SK-N-SH treated with all-trans-retinoic acid at 6 μM for 48 hours (cell line): Measurements from ENCODE around the gene AKTIP.

Experiments used
- ATAC-seq: fragments of 200-7000 bp; cut with Tn5 transposase; 3 replicates; pipeline ENCODE4 v1.9.1; 2020; ENCODE audit warnings: mild to moderate bottlenecking, moderate library complexity
- ARNTL ChIP-seq: fragments of 450-650 bp; formaldehyde crosslinking; IDR thresholded peaks from 2 replicates; pipeline ENCODE4 v1.5.0; 2020; ENCODE audit warnings: low read depth, mild to moderate bottlenecking, moderate library complexity, borderline replicate concordance
- BACH2 ChIP-seq: fragments of 250-450 bp; sonication (Bioruptor Pico); IDR thresholded peaks from 2 replicates; pipeline ENCODE4 v1.9.0; 2021; ENCODE audit warnings: mild to moderate bottlenecking, borderline replicate concordance
- ESRRG ChIP-seq: fragments of 250-450 bp; sonication (Bioruptor Pico); IDR thresholded peaks from 2 replicates; pipeline ENCODE4 v1.6.1; 2021; ENCODE audit warnings: mild to moderate bottlenecking
- GLIS3 ChIP-seq: fragments of 250-450 bp; sonication (Bioruptor Pico); IDR thresholded peaks from 2 replicates; pipeline ENCODE4 v1.5.0; 2020; ENCODE audit warnings: mild to moderate bottlenecking, moderate library complexity
- OSR1 ChIP-seq: fragments of 250-450 bp; sonication (Bioruptor Pico); IDR thresholded peaks from 2 replicates; pipeline ENCODE4 v1.8.0; 2022; ENCODE audit warnings: moderate library complexity, mild to moderate bottlenecking, inconsistent platforms
- RARB ChIP-seq: fragments of 250-450 bp; sonication (Bioruptor Pico); IDR thresholded peaks from 2 replicates; pipeline ENCODE4 v1.8.0; 2021; ENCODE audit warnings: mild to moderate bottlenecking, moderate library complexity
- TCF4 ChIP-seq: fragments of 250-450 bp; sonication (Bioruptor Pico); IDR thresholded peaks from 2 replicates; pipeline ENCODE4 v1.8.0; 2021; ENCODE audit warnings: mild to moderate bottlenecking, moderate library complexity, borderline replicate concordance
- TOX ChIP-seq: fragments of 250-450 bp; sonication (Bioruptor Pico); IDR thresholded peaks from 2 replicates; pipeline ENCODE4 v1.8.0; 2021; ENCODE audit warnings: mild to moderate bottlenecking, moderate library complexity, borderline replicate concordance
- ZC3H10 ChIP-seq: fragments of 250-450 bp; sonication (Bioruptor Pico); IDR thresholded peaks from 2 replicates; pipeline ENCODE4 v1.5.1; 2021; ENCODE audit warnings: mild to moderate bottlenecking, moderate library complexity
- ZFP3 ChIP-seq: fragments of 250-450 bp; sonication (Bioruptor Pico); IDR thresholded peaks from 2 replicates; pipeline ENCODE4 v1.5.0; 2020; ENCODE audit warnings: mild to moderate bottlenecking, moderate library complexity
- ZNF70 ChIP-seq: fragments of 450-650 bp; formaldehyde crosslinking; IDR thresholded peaks from 2 replicates; pipeline ENCODE4 v1.5.0; 2020; ENCODE audit warnings: mild to moderate bottlenecking, moderate library complexity
- ZNF8 ChIP-seq: fragments of 450-650 bp; formaldehyde crosslinking; IDR thresholded peaks from 2 replicates; pipeline ENCODE4 v1.5.0; 2020; ENCODE audit warnings: mild to moderate bottlenecking, moderate library complexity
- TF ChIP-seq, protein P1 (sequence below): fragments of 250-450 bp; sonication (Bioruptor Pico); IDR thresholded peaks from 2 replicates; pipeline ENCODE4 v1.5.1; 2021; ENCODE audit warnings: mild to moderate bottlenecking, moderate library complexity
- TF ChIP-seq, protein P2 (sequence below): fragments of 250-450 bp; sonication (Bioruptor Pico); IDR thresholded peaks from 2 replicates; pipeline ENCODE4 v1.8.0; 2020; ENCODE audit warnings: mild to moderate bottlenecking, moderate library complexity, borderline replicate concordance
- TF ChIP-seq, protein P3 (sequence below): fragments of 250-450 bp; sonication (Bioruptor Pico); IDR thresholded peaks from 2 replicates; pipeline ENCODE4 v1.5.1; 2020; ENCODE audit warnings: low read depth, mild to moderate bottlenecking, moderate library complexity
- TF ChIP-seq, protein P4 (sequence below): fragments of 250-450 bp; sonication (Bioruptor Pico); IDR thresholded peaks from 2 replicates; pipeline ENCODE4 v1.8.0; 2021; ENCODE audit warnings: low read depth, mild to moderate bottlenecking, moderate library complexity, borderline replicate concordance

Gene AKTIP

DNA sequence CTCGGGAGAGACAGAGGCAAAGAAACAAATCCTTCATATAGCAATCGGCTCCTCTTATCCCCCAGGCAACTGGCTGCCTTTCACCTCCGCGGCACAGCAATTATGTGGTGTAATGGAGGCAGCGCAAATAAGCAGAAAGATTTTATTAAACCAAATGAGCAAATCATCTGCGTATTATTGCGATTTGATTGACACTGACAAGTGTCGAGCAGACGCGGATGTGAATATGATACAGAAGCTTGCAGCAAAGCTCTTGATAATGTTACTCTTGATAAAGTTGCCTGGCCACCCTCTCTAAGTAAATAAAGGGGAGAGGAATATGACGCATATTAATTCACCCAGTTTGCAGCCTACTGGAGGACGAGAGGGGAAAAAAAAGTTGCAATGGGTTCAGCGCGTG is 26.5 kb upstream of the AKTIP start:
- no peak for ATAC-seq
- TF ChIP-seq, protein P1, sequence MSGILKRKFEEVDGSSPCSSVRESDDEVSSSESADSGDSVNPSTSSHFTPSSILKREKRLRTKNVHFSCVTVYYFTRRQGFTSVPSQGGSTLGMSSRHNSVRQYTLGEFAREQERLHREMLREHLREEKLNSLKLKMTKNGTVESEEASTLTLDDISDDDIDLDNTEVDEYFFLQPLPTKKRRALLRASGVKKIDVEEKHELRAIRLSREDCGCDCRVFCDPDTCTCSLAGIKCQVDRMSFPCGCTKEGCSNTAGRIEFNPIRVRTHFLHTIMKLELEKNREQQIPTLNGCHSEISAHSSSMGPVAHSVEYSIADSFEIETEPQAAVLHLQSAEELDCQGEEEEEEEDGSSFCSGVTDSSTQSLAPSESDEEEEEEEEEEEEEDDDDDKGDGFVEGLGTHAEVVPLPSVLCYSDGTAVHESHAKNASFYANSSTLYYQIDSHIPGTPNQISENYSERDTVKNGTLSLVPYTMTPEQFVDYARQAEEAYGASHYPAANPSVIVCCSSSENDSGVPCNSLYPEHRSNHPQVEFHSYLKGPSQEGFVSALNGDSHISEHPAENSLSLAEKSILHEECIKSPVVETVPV (CRISPR knock-in tag) = no peak
- TF ChIP-seq BACH2 (no peak), ZNF8 (no peak), GLIS3 (CRISPR knock-in tag) (no peak), OSR1 (CRISPR knock-in tag) (no peak), RARB (CRISPR knock-in tag) (no peak)
- TF ChIP-seq, protein P2, sequence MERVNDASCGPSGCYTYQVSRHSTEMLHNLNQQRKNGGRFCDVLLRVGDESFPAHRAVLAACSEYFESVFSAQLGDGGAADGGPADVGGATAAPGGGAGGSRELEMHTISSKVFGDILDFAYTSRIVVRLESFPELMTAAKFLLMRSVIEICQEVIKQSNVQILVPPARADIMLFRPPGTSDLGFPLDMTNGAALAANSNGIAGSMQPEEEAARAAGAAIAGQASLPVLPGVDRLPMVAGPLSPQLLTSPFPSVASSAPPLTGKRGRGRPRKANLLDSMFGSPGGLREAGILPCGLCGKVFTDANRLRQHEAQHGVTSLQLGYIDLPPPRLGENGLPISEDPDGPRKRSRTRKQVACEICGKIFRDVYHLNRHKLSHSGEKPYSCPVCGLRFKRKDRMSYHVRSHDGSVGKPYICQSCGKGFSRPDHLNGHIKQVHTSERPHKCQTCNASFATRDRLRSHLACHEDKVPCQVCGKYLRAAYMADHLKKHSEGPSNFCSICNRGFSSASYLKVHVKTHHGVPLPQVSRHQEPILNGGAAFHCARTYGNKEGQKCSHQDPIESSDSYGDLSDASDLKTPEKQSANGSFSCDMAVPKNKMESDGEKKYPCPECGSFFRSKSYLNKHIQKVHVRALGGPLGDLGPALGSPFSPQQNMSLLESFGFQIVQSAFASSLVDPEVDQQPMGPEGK (CRISPR knock-in tag) = no peak

DNA sequence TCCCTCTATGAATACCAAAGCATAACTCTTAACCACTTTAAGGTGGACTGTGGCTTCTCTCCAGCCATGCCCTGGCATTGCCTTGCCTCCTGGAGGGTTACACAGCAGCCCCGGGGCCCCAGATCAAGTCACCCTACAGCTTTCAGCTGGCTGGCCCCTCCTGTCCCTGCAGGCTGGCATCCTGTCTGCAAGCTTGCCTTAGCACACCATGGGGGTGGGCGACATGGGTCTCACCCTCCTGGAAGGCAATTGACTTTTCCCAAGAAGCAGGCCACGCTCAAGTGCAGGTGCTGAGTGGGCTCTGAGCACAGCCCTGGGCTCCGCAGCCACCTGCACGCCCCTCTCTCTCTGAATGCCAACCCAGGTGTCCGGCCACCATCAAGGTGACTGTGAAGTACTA is 25.8 kb upstream of the AKTIP start:
- ATAC-seq = no peak

DNA sequence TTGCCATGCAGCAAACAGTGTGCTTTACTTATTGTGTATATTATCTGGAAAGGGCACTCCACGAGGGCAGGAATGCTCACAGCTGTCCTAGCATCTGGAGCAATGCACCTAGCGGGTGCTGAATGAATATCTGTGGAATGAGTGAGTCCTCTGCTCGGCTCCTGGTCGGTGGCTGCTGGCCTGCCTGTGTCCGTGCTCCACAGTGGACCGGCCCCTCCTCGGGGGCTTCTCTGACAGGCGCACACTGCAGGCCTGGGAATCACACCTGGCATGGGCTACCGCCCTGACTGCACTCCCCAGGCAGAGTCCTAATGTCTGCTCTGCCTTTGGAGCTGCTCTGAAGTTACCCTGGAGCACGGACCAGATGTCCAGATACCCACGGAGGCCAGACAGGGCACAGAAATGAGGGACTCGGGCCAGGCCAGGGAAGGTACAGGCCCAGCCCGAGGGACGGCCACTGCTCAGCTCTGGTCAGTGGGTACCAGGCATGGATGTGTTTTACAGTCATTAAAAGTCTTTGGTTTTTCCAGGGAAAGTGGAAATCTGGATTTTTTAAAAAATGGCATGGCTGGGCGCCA is 21.1 kb upstream of the AKTIP start:
- TF ChIP-seq ZC3H10 (CRISPR knock-in tag) (no peak), GLIS3 (CRISPR knock-in tag) (no peak)
- TF ChIP-seq, protein P3, sequence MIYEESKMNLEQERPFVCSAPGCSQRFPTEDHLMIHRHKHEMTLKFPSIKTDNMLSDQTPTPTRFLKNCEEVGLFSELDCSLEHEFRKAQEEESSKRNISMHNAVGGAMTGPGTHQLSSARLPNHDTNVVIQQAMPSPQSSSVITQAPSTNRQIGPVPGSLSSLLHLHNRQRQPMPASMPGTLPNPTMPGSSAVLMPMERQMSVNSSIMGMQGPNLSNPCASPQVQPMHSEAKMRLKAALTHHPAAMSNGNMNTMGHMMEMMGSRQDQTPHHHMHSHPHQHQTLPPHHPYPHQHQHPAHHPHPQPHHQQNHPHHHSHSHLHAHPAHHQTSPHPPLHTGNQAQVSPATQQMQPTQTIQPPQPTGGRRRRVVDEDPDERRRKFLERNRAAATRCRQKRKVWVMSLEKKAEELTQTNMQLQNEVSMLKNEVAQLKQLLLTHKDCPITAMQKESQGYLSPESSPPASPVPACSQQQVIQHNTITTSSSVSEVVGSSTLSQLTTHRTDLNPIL (CRISPR knock-in tag) = no peak
- no peak for ATAC-seq

More for the DNA sequence above, 25.8 kb upstream of the AKTIP start:
- no peak for TF ChIP-seq TCF4 (CRISPR knock-in tag)
- TF ChIP-seq, protein P2 (CRISPR knock-in tag) = no peak
- TF ChIP-seq, protein P1 (CRISPR knock-in tag) = no peak
- no peak for TF ChIP-seq RARB (CRISPR knock-in tag)
- TF ChIP-seq, protein P4, sequence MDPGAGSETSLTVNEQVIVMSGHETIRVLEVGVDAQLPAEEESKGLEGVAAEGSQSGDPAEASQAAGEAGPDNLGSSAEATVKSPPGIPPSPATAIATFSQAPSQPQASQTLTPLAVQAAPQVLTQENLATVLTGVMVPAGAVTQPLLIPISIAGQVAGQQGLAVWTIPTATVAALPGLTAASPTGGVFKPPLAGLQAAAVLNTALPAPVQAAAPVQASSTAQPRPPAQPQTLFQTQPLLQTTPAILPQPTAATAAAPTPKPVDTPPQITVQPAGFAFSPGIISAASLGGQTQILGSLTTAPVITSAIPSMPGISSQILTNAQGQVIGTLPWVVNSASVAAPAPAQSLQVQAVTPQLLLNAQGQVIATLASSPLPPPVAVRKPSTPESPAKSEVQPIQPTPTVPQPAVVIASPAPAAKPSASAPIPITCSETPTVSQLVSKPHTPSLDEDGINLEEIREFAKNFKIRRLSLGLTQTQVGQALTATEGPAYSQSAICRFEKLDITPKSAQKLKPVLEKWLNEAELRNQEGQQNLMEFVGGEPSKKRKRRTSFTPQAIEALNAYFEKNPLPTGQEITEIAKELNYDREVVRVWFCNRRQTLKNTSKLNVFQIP (CRISPR knock-in tag) = no peak
- TF ChIP-seq OSR1 (CRISPR knock-in tag) = no peak
- no peak for TF ChIP-seq BACH2
- TF ChIP-seq ZNF70 (CRISPR knock-in tag) = no peak
- no peak for TF ChIP-seq GLIS3 (CRISPR knock-in tag)
- no peak for TF ChIP-seq ZFP3 (CRISPR knock-in tag)
- no peak for TF ChIP-seq ESRRG (CRISPR knock-in tag)
- no peak for TF ChIP-seq ARNTL
- TF ChIP-seq, protein P3 (CRISPR knock-in tag) = no peak
- no peak for TF ChIP-seq TOX
